CD1c-positive myeloid dendritic cell (primary cell): ENCODE results near the gene RPP25.
"Not testable (repeated sequence)": the region's sequence is repeated elsewhere in the genome, so short reads cannot be mapped to it uniquely, and the experiment has no call there.

Experiments
- DNase-seq: peaks from one replicate; pipeline ENCODE4 v3.0.0-alpha.2; 2016; ENCODE audit errors: extremely low spot score

RPP25 gene

GRCh38 chr15:74920456-74920855, 36.1 kb downstream of the RPP25 start:
- DNase-seq, result peak; percentile 13

DNA sequence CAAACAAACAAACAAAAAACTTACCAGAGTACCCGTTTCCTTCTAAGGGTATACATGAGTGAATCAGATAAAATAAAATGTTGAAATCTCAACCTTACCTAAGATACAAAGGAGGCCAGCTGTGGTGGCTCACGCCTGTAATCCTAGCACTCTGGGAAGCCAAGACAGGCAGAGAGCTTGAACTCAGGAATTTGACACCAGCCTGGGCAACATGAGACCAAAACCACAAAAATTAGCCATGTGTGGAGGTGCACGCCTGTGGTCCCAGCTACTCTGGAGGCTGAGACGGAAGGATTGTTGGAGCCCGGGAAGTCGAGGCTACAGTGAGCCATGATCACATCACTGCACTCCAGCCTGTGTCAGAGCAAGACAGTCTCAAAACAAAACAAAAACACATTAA, 38.9 kb downstream of the RPP25 start:
- no peak for DNase-seq

DNA sequence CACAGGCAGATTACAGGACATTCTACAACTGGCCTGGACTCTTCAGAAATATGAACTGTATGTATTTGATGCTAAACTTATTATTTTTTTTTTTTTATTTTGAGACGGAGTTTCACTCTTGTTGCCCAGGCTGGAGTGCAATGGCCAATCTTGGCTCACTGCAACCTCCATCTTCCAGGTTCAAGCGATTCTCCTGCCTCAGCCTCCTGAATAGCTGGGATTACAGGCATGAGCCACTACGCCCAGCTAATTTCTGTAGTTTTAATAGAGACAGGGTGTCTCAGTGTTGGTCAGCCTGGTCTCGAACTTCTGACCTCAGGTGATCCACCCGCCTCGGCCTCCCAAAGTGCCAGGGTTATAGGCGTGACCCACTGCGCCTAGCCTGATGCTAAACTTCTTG, 42.8 kb downstream of the RPP25 start:
- not testable (repeated sequence) for DNase-seq

- DNase-seq, result no peak
These were observed 43.5 kb downstream of the RPP25 start for GRCh38 chr15:74913041-74913440.

DNA sequence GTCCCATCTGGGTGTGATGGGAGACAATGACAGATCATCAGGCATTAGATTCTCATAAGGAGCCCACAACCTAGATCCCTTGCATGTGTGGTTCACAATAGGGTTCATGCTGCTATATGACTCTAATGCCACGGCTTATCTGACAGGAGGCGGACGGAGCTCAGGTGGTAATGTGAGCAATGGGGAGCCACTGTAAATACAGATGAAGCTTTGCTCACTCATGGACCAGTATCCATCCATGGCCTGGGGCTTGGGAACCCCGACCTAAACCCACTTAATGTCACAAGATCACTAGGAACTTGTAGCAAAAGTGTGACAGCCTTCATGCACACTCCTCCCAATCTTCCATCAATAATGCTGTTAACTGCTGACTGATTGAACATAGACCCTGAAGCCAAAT, 47.9 kb downstream of the RPP25 start:
- DNase-seq, result no peak

DNA sequence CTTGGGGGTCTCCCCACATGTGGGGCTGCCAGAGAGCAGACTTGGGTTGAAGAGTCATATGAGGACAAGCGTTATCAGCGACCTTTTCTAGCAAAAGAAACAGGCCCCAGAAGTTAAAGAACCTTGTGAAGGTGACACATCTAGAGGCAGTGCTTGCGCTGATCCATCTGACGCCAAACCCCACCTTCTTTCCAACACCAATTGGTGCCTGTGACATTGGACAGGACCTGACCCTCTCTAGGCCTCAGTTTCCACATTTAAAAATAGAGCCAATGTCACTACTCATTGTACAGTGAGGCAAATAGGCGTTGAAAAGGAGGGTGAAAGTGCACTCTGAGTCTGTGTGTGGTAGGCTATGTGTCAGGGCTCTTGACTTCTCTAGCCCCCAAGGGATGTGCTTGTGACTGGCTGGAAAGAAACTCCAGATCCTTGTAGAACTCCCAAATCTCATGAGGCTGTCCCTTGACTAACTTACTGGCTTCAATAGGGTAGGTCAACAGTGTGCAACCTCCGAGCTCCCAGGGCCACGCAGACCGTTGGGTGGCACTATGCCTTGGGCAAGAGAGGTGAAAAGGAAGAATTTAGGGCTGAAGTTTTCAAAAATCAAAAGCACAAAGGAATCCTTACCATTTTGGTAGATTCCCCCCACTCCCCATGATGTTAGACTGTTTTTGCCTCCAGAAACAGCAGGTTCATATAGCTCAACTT, 49.3 kb downstream of the RPP25 start:
- DNase-seq, result no peak

GRCh38 chr15:74906450-74907162, 50.0 kb downstream of the RPP25 start, which contains the start of gene FAM219B:
Gene FAM219B (minus strand): TSS chr15:74906851. CDS start chr15:74906800, 51 bp downstream.
- peak; percentile 96 for DNase-seq

DNA sequence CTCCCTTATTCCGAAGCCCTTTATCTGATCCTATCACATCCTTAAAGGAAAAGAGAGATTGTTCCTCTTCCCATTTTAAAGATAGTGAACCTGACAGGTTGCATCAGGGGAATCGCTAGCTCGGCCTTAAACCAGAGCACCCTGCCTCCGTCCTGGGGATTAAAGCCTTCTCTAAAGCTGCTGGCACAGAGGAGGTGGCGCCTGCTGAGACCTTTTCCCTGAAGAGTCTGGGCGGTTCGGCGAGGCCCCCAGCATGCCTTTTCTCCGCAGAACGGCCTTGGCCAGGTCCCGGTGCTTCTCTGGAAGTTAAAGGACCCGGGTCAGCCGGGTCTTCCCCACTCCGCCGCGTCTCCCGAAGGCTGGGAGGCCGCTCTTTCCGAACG, 50.5 kb downstream of the RPP25 start:
- DNase-seq, result peak; percentile 33
